Measurements from ENCODE around the gene PLD3.

PLD3 gene

GRCh38 chr19:40348125-40348913 lies at the start of gene PLD3, which contains the start of gene C19orf47:
PLD3 (plus strand) TSS chr19:40348695; CDS start chr19:40366484, 17,789 bp downstream.
C19orf47 (minus strand) TSS chr19:40348397; CDS start chr19:40341857, 6,540 bp downstream.
- Mint-ChIP-seq H3K4me1 (peaks cover 12 to 30% of the 10 kb centered on the region in 2 donors), H3K27me3 (no peaks in the 10 kb centered on the region), H3K4me3 (peak within 1 kb of the TSS; percentile 81 to 87), H3K9me3 (no peaks in the 10 kb centered on the region), H3K27ac (peak within 1 kb of the TSS; percentile 94), H3K36me3 (peaks cover 4 to 14% of the 10 kb centered on the region in 2 donors)
- ATAC-seq (replicated peaks) (peak; percentile 98 to 99), DNase-seq (peak; percentile 99)

- no peak for DNase-seq
- Mint-ChIP-seq H3K4me3 (no peak overlapping the region), H3K27ac (no peak overlapping the region), H3K4me1 (peaks cover 8 to 16% of the 10 kb centered on the region in 2 donors), H3K9me3 (no peaks in the 10 kb centered on the region), H3K36me3 (peaks cover 0 to 1% of the 10 kb centered on the region in 2 donors), H3K27me3 (no peaks in the 10 kb centered on the region)
- no peak for ATAC-seq (replicated peaks)
Observed at GRCh38 chr19:40300668-40301067, 47.8 kb upstream of the PLD3 start.

- ATAC-seq (replicated peaks) (no peak), DNase-seq (no peak)
- H3K4me3 Mint-ChIP-seq, result no peak overlapping the region
- H3K27me3 Mint-ChIP-seq, result no peaks in the 10 kb centered on the region
- H3K36me3 Mint-ChIP-seq, result peaks cover 0 to 1% of the 10 kb centered on the region in 2 donors
- H3K27ac Mint-ChIP-seq, result no peak overlapping the region
- H3K9me3 Mint-ChIP-seq, result no peaks in the 10 kb centered on the region
- H3K4me1 Mint-ChIP-seq, result peaks cover 8 to 17% of the 10 kb centered on the region in 2 donors
Observed at GRCh38 chr19:40302224-40303011, 46.1 kb upstream of the PLD3 start.

- no peak for DNase-seq
- Mint-ChIP-seq H3K9me3 (no peaks in the 10 kb centered on the region), H3K36me3 (peaks cover 0 to 1% of the 10 kb centered on the region in 2 donors), H3K27ac (peak overlapping the region; percentile 75), H3K4me1 (peaks cover 8 to 17% of the 10 kb centered on the region in 2 donors), H3K4me3 (peak overlapping the region in 1 of 2 donors; percentile 64), H3K27me3 (no peaks in the 10 kb centered on the region)
- peak in 1 of 2 donors; percentile 42 for ATAC-seq (replicated peaks)
Observed at GRCh38 chr19:40303765-40304164, 44.7 kb upstream of the PLD3 start.

GRCh38 chr19:40304306-40304705 lies 44.2 kb upstream of the PLD3 start:
- H3K27ac Mint-ChIP-seq, result no peak overlapping the region
- DNase-seq (no peak), ATAC-seq (replicated peaks) (no peak)
- no peak overlapping the region for H3K4me3 Mint-ChIP-seq
- peaks cover 8 to 17% of the 10 kb centered on the region in 2 donors for H3K4me1 Mint-ChIP-seq
- no peaks in the 10 kb centered on the region for H3K9me3 Mint-ChIP-seq
- H3K36me3 Mint-ChIP-seq, result peaks cover 0 to 1% of the 10 kb centered on the region in 2 donors
- H3K27me3 Mint-ChIP-seq, result no peaks in the 10 kb centered on the region

- H3K4me3 Mint-ChIP-seq, result no peak overlapping the region
- ATAC-seq (replicated peaks), result peak; percentile 85
- H3K4me1 Mint-ChIP-seq, result peaks cover 8 to 17% of the 10 kb centered on the region in 2 donors
Observed at GRCh38 chr19:40305403-40305802, 43.1 kb upstream of the PLD3 start.

GRCh38 chr19:40309666-40310065 lies 38.8 kb upstream of the PLD3 start:
- H3K9me3 Mint-ChIP-seq, result no peaks in the 10 kb centered on the region
- H3K27ac Mint-ChIP-seq, result no peak overlapping the region
- H3K36me3 Mint-ChIP-seq, result no peaks in the 10 kb centered on the region
- no peak for DNase-seq
- H3K27me3 Mint-ChIP-seq, result no peaks in the 10 kb centered on the region
- ATAC-seq (replicated peaks), result no peak
- H3K4me3 Mint-ChIP-seq, result no peak overlapping the region
- H3K4me1 Mint-ChIP-seq, result peaks cover 0 to 6% of the 10 kb centered on the region in 2 donors

More at GRCh38 chr19:40305403-40305802, 43.1 kb upstream of the PLD3 start:
- DNase-seq, result peak; percentile 50
- no peak overlapping the region for H3K27ac Mint-ChIP-seq
- peaks cover 0 to 1% of the 10 kb centered on the region in 2 donors for H3K36me3 Mint-ChIP-seq
- no peaks in the 10 kb centered on the region for H3K9me3 Mint-ChIP-seq
- no peaks in the 10 kb centered on the region for H3K27me3 Mint-ChIP-seq

GRCh38 chr19:40312533-40312932 lies 36.0 kb upstream of the PLD3 start:
- H3K4me3 Mint-ChIP-seq, result no peak overlapping the region
- ATAC-seq (replicated peaks), result no peak
- no peak for DNase-seq
- no peaks in the 10 kb centered on the region for H3K27me3 Mint-ChIP-seq
- peaks cover 2 to 9% of the 10 kb centered on the region in 2 donors for H3K36me3 Mint-ChIP-seq
- no peak overlapping the region for H3K27ac Mint-ChIP-seq
- H3K4me1 Mint-ChIP-seq, result no peaks in the 10 kb centered on the region
- H3K9me3 Mint-ChIP-seq, result no peaks in the 10 kb centered on the region

- Mint-ChIP-seq H3K4me3 (no peak overlapping the region), H3K4me1 (no peaks in the 10 kb centered on the region), H3K9me3 (no peaks in the 10 kb centered on the region), H3K36me3 (peaks cover 5 to 12% of the 10 kb centered on the region in 2 donors), H3K27me3 (no peaks in the 10 kb centered on the region), H3K27ac (no peak overlapping the region)
- ATAC-seq (replicated peaks) (no peak), DNase-seq (no peak)
Observed at GRCh38 chr19:40313229-40313983, 35.1 kb upstream of the PLD3 start.

- no peak overlapping the region for H3K27ac Mint-ChIP-seq
- no peaks in the 10 kb centered on the region for H3K9me3 Mint-ChIP-seq
- no peaks in the 10 kb centered on the region for H3K4me1 Mint-ChIP-seq
- peaks cover 9 to 17% of the 10 kb centered on the region in 2 donors for H3K36me3 Mint-ChIP-seq
- no peak for ATAC-seq (replicated peaks)
- H3K27me3 Mint-ChIP-seq, result no peaks in the 10 kb centered on the region
- DNase-seq, result no peak
- H3K4me3 Mint-ChIP-seq, result no peak overlapping the region
Observed at GRCh38 chr19:40314656-40315055, 33.8 kb upstream of the PLD3 start.

- peaks cover 22 to 30% of the 10 kb centered on the region in 2 donors for H3K36me3 Mint-ChIP-seq
- DNase-seq, result no peak
- no peak overlapping the region for H3K27ac Mint-ChIP-seq
- H3K4me3 Mint-ChIP-seq, result no peak overlapping the region
- H3K27me3 Mint-ChIP-seq, result no peaks in the 10 kb centered on the region
- H3K4me1 Mint-ChIP-seq, result no peaks in the 10 kb centered on the region
- H3K9me3 Mint-ChIP-seq, result no peaks in the 10 kb centered on the region
- no peak for ATAC-seq (replicated peaks)
Observed at GRCh38 chr19:40315812-40316470, 32.6 kb upstream of the PLD3 start.

- ATAC-seq (replicated peaks) (no peak), DNase-seq (no peak)
- Mint-ChIP-seq H3K9me3 (no peaks in the 10 kb centered on the region), H3K4me3 (no peak overlapping the region), H3K4me1 (no peaks in the 10 kb centered on the region), H3K36me3 (peaks cover 28 to 40% of the 10 kb centered on the region in 2 donors), H3K27me3 (no peaks in the 10 kb centered on the region), H3K27ac (no peak overlapping the region)
Observed at GRCh38 chr19:40317338-40317737, 31.2 kb upstream of the PLD3 start.

- Mint-ChIP-seq H3K4me3 (no peak overlapping the region), H3K36me3 (peaks cover 43 to 66% of the 10 kb centered on the region in 2 donors), H3K4me1 (no peaks in the 10 kb centered on the region), H3K27me3 (no peaks in the 10 kb centered on the region), H3K9me3 (no peaks in the 10 kb centered on the region), H3K27ac (no peak overlapping the region)
- DNase-seq, result no peak
- ATAC-seq (replicated peaks), result no peak
Observed at GRCh38 chr19:40320558-40320935, 27.9 kb upstream of the PLD3 start.
